Measurements from ENCODE around the gene WDR38.

The WDR38 gene

GRCh38 chr9:124852829-124853531, at the start of gene WDR38:
Gene WDR38, plus strand, starts transcription at chr9:124853460. Its CDS starts 72 bp downstream, at chr9:124853532.
- DNase-seq (ENCODE audit: low spot score): peak; percentile 85

GRCh38 chr9:124803911-124804310, 49.3 kb upstream of the WDR38 start:
- no peak for DNase-seq (ENCODE audit: low spot score)

- no peak for DNase-seq (ENCODE audit: low spot score)
These were observed 48.1 kb upstream of the WDR38 start for GRCh38 chr9:124805186-124805585.

- DNase-seq (ENCODE audit: low spot score): no peak
These were observed 44.9 kb upstream of the WDR38 start for GRCh38 chr9:124808246-124808956.

- DNase-seq (ENCODE audit: low spot score): no peak
These were observed 44.0 kb upstream of the WDR38 start for GRCh38 chr9:124809211-124809610.

- DNase-seq (ENCODE audit: low spot score): no peak
These were observed 43.3 kb upstream of the WDR38 start for GRCh38 chr9:124809741-124810500.

- peak; percentile 84 for DNase-seq (ENCODE audit: low spot score)
These were observed 42.5 kb upstream of the WDR38 start for GRCh38 chr9:124810663-124811355.

- peak; percentile 97 for DNase-seq (ENCODE audit: low spot score)
These were observed 40.8 kb upstream of the WDR38 start for GRCh38 chr9:124812441-124812876.

GRCh38 chr9:124813041-124813440, 40.2 kb upstream of the WDR38 start:
- DNase-seq (ENCODE audit: low spot score): no peak

- no peak for DNase-seq (ENCODE audit: low spot score)
These were observed 39.6 kb upstream of the WDR38 start for GRCh38 chr9:124813501-124814163.

GRCh38 chr9:124814164-124814535, 39.1 kb upstream of the WDR38 start:
- DNase-seq (ENCODE audit: low spot score): no peak

GRCh38 chr9:124815601-124816000, 37.7 kb upstream of the WDR38 start:
- no peak for DNase-seq (ENCODE audit: low spot score)

GRCh38 chr9:124818431-124819281, 34.6 kb upstream of the WDR38 start:
- DNase-seq (ENCODE audit: low spot score): peak; percentile 80

- no peak for DNase-seq (ENCODE audit: low spot score)
These were observed 32.3 kb upstream of the WDR38 start for GRCh38 chr9:124820698-124821623.

GRCh38 chr9:124828489-124829333, 24.5 kb upstream of the WDR38 start:
- DNase-seq (ENCODE audit: low spot score): no peak

- DNase-seq (ENCODE audit: low spot score): no peak
These were observed 24.0 kb upstream of the WDR38 start for GRCh38 chr9:124829334-124829669.

GRCh38 chr9:124830593-124830992, 22.7 kb upstream of the WDR38 start:
- no peak for DNase-seq (ENCODE audit: low spot score)

- DNase-seq (ENCODE audit: low spot score): no peak
These were observed 21.5 kb upstream of the WDR38 start for GRCh38 chr9:124831642-124832364.

Measured in kidney tubule cell (primary cell).